Keratinocyte (primary cell): ENCODE data around the gene HTT-AS. TPM values are rescaled to one million over a fixed set of nuclear protein-coding genes. Genes with fewer than 3 reads are reported as not detected.

Experiments
- DNase-seq: peaks from one replicate; pipeline ENCODE4 v3.0.0-alpha.2; 2011; ENCODE audit warnings: low read depth, missing footprints, low spot score
- FAIRE-seq: peaks from 2 replicates; lab custom pipeline; 2011; peaks lifted over from hg19 to GRCh38; lab: Jason Lieb, UNC
- H2AFZ ChIP-seq: 2 replicates; pipeline ENCODE4 v1.6.0; 2012; ENCODE audit warnings: low read length, control low read depth, inconsistent platforms; ENCODE audit not compliant: control insufficient read depth
- H3K27ac ChIP-seq: 2 replicates; pipeline ENCODE4 v1.5.1; 2011; ENCODE audit warnings: low read length; ENCODE audit not compliant: control insufficient read depth, insufficient read depth
- H3K27me3 ChIP-seq: 3 replicates; pipeline ENCODE4 v1.6.0; 2011; ENCODE audit warnings: low read length; ENCODE audit not compliant: control insufficient read depth, insufficient read depth; ENCODE audit errors: extremely low read depth
- H3K36me3 ChIP-seq, 2 experiments: 2 replicates in 1 of 2; 3 replicates in 1 of 2; pipeline ENCODE4 v1.5.1; 2011; ENCODE audit warnings: low read length in 2 of 2, mild to moderate bottlenecking in 1 of 2; ENCODE audit not compliant: control insufficient read depth in 2 of 2, insufficient read depth in 2 of 2; ENCODE audit errors: extremely low read depth in 1 of 2
- H3K4me1 ChIP-seq: 3 replicates; pipeline ENCODE4 v1.5.1; 2011; ENCODE audit warnings: low read length; ENCODE audit not compliant: control insufficient read depth, insufficient read depth; ENCODE audit errors: extremely low read depth
- H3K4me2 ChIP-seq: 3 replicates; pipeline ENCODE4 v1.6.0; 2011; ENCODE audit warnings: low read depth, low read length; ENCODE audit not compliant: control insufficient read depth, insufficient read depth; ENCODE audit errors: extremely low read depth
- H3K4me3 ChIP-seq, 3 experiments: fragments of 200-600 bp in 1 of 3; sonication (generic) in 1 of 3; 2 replicates in 2 of 3; 3 replicates in 1 of 3; pipeline ENCODE4 v1.5.1; 2011 to 2016; ENCODE audit warnings: low read length in 3 of 3, mild to moderate bottlenecking in 3 of 3, control low read depth in 2 of 3, inconsistent platforms in 1 of 3, low read depth in 1 of 3, mixed read lengths in 1 of 3, mixed run types in 1 of 3, moderate library complexity in 1 of 3; ENCODE audit not compliant: control insufficient read depth in 2 of 3, insufficient read depth in 2 of 3; ENCODE audit errors: extremely low read depth in 1 of 3
- H3K79me2 ChIP-seq: 2 replicates; pipeline ENCODE4 v1.6.0; 2012; ENCODE audit warnings: low read length; ENCODE audit not compliant: control insufficient read depth, insufficient read depth
- H3K9ac ChIP-seq: 3 replicates; pipeline ENCODE4 v1.6.0; 2011; ENCODE audit warnings: low read length; ENCODE audit not compliant: control insufficient read depth, insufficient read depth; ENCODE audit errors: extremely low read depth
- H3K9me1 ChIP-seq: 3 replicates; pipeline ENCODE4 v1.6.0; 2011; ENCODE audit warnings: low read length; ENCODE audit not compliant: control insufficient read depth, insufficient read depth; ENCODE audit errors: extremely low read depth
- H3K9me3 ChIP-seq: 2 replicates; pipeline ENCODE4 v1.5.1; 2012; ENCODE audit warnings: low read depth, low read length; ENCODE audit not compliant: control insufficient read depth
- H4K20me1 ChIP-seq: 3 replicates; pipeline ENCODE4 v1.6.0; 2011; ENCODE audit warnings: low read length; ENCODE audit not compliant: control insufficient read depth, insufficient read depth; ENCODE audit errors: extremely low read depth
- EZH2 ChIP-seq: IDR thresholded peaks from one replicate; pipeline ENCODE4 v1.6.1; 2012; ENCODE audit warnings: inconsistent platforms, mild to moderate bottlenecking, low read length, moderate library complexity
- dilution Hi-C: fragments of 300-500 bp; cut with MboI; formaldehyde crosslinking; loops from one replicate; pipeline ENCODE4 v1.7.0; 2020; ENCODE audit warnings: low sequenced_read_pairs; ENCODE audit not compliant: extremely low pct_ligation_motif_present
- polyA plus RNA-seq, 5 experiments: library from polyadenylated mRNA; depleted of rRNA in 3 of 5; stranded (reverse) in 3 of 5; stranded (forward) in 1 of 5; unstranded in 1 of 5; fragments of >200 nt; gene quantifications; 1 replicate in 1 of 5; 2 replicates in 3 of 5; 3 replicates in 1 of 5; pipeline versions ENCODE4 v1.2.1 to v1.2.3, GENCODE V29; 2011 to 2012; ENCODE audit warnings: missing spikeins in 2 of 5, low read depth in 1 of 5, low replicate concordance in 1 of 5
- TF ChIP-seq, protein P1 (sequence below), 3 experiments: IDR thresholded peaks in 1 of 3; conservative IDR thresholded peaks in 1 of 3; optimal IDR thresholded peaks in 1 of 3; 2 replicates in 2 of 3; 3 replicates in 1 of 3; pipeline versions ENCODE3 to v1.5.1; 2011; ENCODE audit warnings: low read length in 3 of 3, mild to moderate bottlenecking in 3 of 3, moderate library complexity in 2 of 3, control low read depth in 1 of 3, inconsistent platforms in 1 of 3; ENCODE audit not compliant: insufficient read depth in 2 of 3; ENCODE audit errors: extremely low read depth in 1 of 3

Gene HTT-AS
- polyA plus RNA-seq, 1 donor (not counting 4 experiments of a cell fraction or from before 2014, with no cell fraction given): not detected

DNA sequence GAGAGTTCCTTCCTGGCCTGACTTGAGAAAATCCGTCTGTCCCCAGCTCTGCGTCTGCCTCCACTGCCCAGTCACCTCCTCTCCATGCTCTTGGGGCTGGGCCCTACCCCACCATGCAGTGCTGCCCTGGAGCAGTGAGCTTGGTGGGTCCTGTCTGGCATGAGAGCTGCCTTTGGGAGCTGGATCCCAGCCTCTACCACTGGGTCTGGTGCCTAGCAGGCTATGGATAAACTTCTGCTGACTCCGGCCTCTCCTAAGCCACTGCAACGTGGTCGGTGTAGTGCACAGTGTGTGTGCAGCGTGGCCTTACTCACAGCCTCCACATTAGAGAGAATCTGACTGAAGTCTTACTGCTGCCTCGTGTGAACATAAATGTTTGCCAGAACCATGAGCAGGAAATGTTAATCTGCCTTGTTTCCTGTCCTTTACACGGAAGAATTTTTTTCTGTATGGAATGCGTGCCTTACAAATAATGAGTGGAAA lies 47.8 kb upstream of the HTT-AS start:
- Histone ChIP-seq H3K79me2 (no peaks in the 10 kb centered on the region), H3K9me3 (no peaks in the 10 kb centered on the region), H3K4me3 (no peak overlapping the region), H3K36me3 (peaks cover 12 to 14% of the 10 kb centered on the region in 2 experiments), H2AFZ (no peak overlapping the region), H3K27ac (no peak overlapping the region), H4K20me1 (no peaks in the 10 kb centered on the region), H3K4me1 (no peaks in the 10 kb centered on the region), H3K27me3 (no peaks in the 10 kb centered on the region), H3K9ac (no peak overlapping the region), H3K9me1 (no peaks in the 10 kb centered on the region), H3K4me2 (no peak overlapping the region)
- TF ChIP-seq, protein P1, sequence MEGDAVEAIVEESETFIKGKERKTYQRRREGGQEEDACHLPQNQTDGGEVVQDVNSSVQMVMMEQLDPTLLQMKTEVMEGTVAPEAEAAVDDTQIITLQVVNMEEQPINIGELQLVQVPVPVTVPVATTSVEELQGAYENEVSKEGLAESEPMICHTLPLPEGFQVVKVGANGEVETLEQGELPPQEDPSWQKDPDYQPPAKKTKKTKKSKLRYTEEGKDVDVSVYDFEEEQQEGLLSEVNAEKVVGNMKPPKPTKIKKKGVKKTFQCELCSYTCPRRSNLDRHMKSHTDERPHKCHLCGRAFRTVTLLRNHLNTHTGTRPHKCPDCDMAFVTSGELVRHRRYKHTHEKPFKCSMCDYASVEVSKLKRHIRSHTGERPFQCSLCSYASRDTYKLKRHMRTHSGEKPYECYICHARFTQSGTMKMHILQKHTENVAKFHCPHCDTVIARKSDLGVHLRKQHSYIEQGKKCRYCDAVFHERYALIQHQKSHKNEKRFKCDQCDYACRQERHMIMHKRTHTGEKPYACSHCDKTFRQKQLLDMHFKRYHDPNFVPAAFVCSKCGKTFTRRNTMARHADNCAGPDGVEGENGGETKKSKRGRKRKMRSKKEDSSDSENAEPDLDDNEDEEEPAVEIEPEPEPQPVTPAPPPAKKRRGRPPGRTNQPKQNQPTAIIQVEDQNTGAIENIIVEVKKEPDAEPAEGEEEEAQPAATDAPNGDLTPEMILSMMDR (optimal IDR thresholded peaks at IDR 0.05 in 1 of 3, IDR thresholded peaks at IDR 0.05 in 1 of 3, conservative IDR thresholded peaks at IDR 0.05 in 1 of 3; ENCODE audit: extremely low read depth in 1 of 3, insufficient read depth in 2 of 3, low read length in 3 of 3): no peak
- no peak for TF ChIP-seq EZH2
- FAIRE-seq: no peak
- dilution Hi-C loops: no loop called here
- DNase-seq: no peak

DNA sequence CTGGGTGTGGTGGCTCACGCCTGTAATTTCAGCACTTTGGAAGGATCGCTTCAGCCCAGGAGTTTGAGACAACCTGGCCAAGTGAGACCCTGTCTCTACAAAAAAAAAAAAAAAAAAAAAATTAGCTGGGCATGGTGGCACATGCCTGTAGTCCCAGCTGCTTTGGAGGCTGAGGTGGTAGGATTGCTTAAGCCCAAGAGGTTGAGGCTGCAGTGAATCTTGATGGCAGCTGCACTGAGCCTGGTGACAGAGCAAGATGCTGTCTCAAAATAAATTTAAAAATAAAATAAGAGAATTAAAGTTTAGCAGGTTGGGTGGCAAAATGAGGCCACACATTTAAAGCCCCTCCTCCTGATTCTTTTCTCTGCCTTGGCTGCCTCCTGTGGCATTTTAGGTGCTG lies 47.3 kb upstream of the HTT-AS start:
- Histone ChIP-seq H3K9me1 (no peaks in the 10 kb centered on the region), H3K9me3 (no peaks in the 10 kb centered on the region), H3K27ac (no peak overlapping the region), H3K36me3 (peaks cover 11 to 12% of the 10 kb centered on the region in 2 experiments), H3K9ac (no peak overlapping the region), H2AFZ (no peak overlapping the region), H3K79me2 (no peaks in the 10 kb centered on the region), H3K4me1 (no peaks in the 10 kb centered on the region), H3K27me3 (no peaks in the 10 kb centered on the region), H3K4me3 (no peak overlapping the region), H4K20me1 (no peaks in the 10 kb centered on the region), H3K4me2 (no peak overlapping the region)
- dilution Hi-C loops: no loop called here
- DNase-seq: no peak
- no peak for TF ChIP-seq EZH2
- TF ChIP-seq, protein P1 (optimal IDR thresholded peaks at IDR 0.05 in 1 of 3, IDR thresholded peaks at IDR 0.05 in 1 of 3, conservative IDR thresholded peaks at IDR 0.05 in 1 of 3; ENCODE audit: extremely low read depth in 1 of 3, insufficient read depth in 2 of 3, low read length in 3 of 3): no peak
- no peak for FAIRE-seq
